T-cell (primary cell): ENCODE data around the gene OR10G8. TPM values are rescaled to one million over a fixed set of nuclear protein-coding genes. Genes with fewer than 3 reads are reported as not detected.
"Not testable (repeated sequence)": the region's sequence is repeated elsewhere in the genome, so short reads cannot be mapped to it uniquely, and the experiment has no call there.

Experiments
- ATAC-seq, 4 experiments: fragments of 200-7000 bp in 3 of 4; fragments of 150-1000 bp in 1 of 4; cut with Tn5 transposase; replicated peaks in 1 of 4; 1 replicate in 3 of 4; 2 replicates in 1 of 4; pipeline ENCODE4 v1.10.0; 2021; ENCODE audit warnings: moderate library complexity in 3 of 4, mild to moderate bottlenecking in 2 of 4, moderate number of reproducible peaks in 1 of 4
- CTCF ChIA-PET, 2 donors: fragments of 300-600 bp; sonication (Branson Sonifier 250); formaldehyde crosslinking; loops; one replicate each; lab custom pipeline; 2022; ENCODE audit warnings: antibody characterized with exemption in 2 of 2; lab: Charles Lee
- POLR2A ChIA-PET, 2 donors: fragments of 300-600 bp; sonication (Branson Sonifier 250); formaldehyde crosslinking; loops; one replicate each; lab custom pipeline; 2022; ENCODE audit warnings: antibody characterized with exemption in 2 of 2; lab: Charles Lee
- DNase-seq, 35 experiments: peaks; one replicate each; pipeline versions ENCODE4 v3.0.0 to v3.0.0-alpha.2; 2013 to 2023
- H3K27ac ChIP-seq: one replicate; pipeline ENCODE4 v1.5.1; 2013; ENCODE audit warnings: low read length
- H3K27me3 ChIP-seq, 2 experiments: replicated peaks in 1 of 2; 1 replicate in 1 of 2; 2 replicates in 1 of 2; pipeline versions ENCODE4 v1.6.1 to v1.7.0; 2013; ENCODE audit warnings: low read length in 1 of 2, mixed read lengths in 1 of 2; ENCODE audit not compliant: control insufficient read depth in 2 of 2, insufficient read depth in 2 of 2; ENCODE audit errors: extremely low read depth in 1 of 2
- H3K36me3 ChIP-seq, 2 donors: 1 replicate in 1 of 2; 2 replicates in 1 of 2; pipeline versions ENCODE4 v1.6.1 to v1.7.0; 2013; ENCODE audit warnings: low read length in 1 of 2; ENCODE audit not compliant: control insufficient read depth in 2 of 2, insufficient read depth in 1 of 2; ENCODE audit errors: extremely low read depth in 1 of 2
- H3K4me1 ChIP-seq, 2 experiments: 1 replicate in 1 of 2; 2 replicates in 1 of 2; pipeline versions ENCODE4 v1.6.1 to v1.7.0; 2013; ENCODE audit warnings: low read length in 2 of 2, mixed read lengths in 1 of 2; ENCODE audit not compliant: insufficient read depth in 2 of 2, control insufficient read depth in 1 of 2; ENCODE audit errors: extremely low read depth in 1 of 2
- H3K4me3 ChIP-seq, 2 donors: 1 replicate in 1 of 2; 2 replicates in 1 of 2; pipeline versions ENCODE4 v1.5.1 to v1.7.0; 2013; ENCODE audit warnings: mild to moderate bottlenecking in 2 of 2, low read length in 1 of 2, moderate library complexity in 1 of 2; ENCODE audit not compliant: control insufficient read depth in 1 of 2; ENCODE audit errors: extremely low read depth in 1 of 2
- H3K9me3 ChIP-seq: 2 replicates; pipeline ENCODE4 v1.7.0; 2013
- H3K27ac Mint-ChIP-seq, 2 donors: one replicate each; pipeline ENCODE4 v1.8.0; 2020 to 2021; ENCODE audit warnings: mild to moderate bottlenecking in 2 of 2, mixed read lengths in 2 of 2
- H3K27me3 Mint-ChIP-seq, 2 donors: one replicate each; pipeline ENCODE4 v1.8.0; 2021 to 2022; ENCODE audit warnings: mixed read lengths in 2 of 2
- H3K36me3 Mint-ChIP-seq: one replicate; pipeline ENCODE4 v1.8.0; 2021; ENCODE audit warnings: mixed read lengths
- H3K4me1 Mint-ChIP-seq, 3 donors: one replicate each; pipeline ENCODE4 v1.8.0; 2020 to 2022; ENCODE audit warnings: mixed read lengths in 3 of 3, mild to moderate bottlenecking in 1 of 3
- H3K4me3 Mint-ChIP-seq, 3 donors: one replicate each; pipeline ENCODE4 v1.8.0; 2020 to 2022; ENCODE audit warnings: mild to moderate bottlenecking in 3 of 3, mixed read lengths in 3 of 3, moderate library complexity in 3 of 3
- H3K9me3 Mint-ChIP-seq, 3 donors: one replicate each; pipeline ENCODE4 v1.8.0; 2020 to 2022; ENCODE audit warnings: mixed read lengths in 3 of 3
- WGBS: methylation state at CpG from one replicate; pipeline ENCODE4 v1.1.5; 2013; ENCODE audit warnings: missing lambda C conversion rate; ENCODE audit not compliant: insufficient coverage; 5-methylcytosine and 5-hydroxymethylcytosine counted together
- total RNA-seq, 35 experiments: library from RNA in 6 of 35; stranded (reverse) in 6 of 35; fragments of 120-200 nt in 1 of 35; gene quantifications; one replicate each; pipeline versions ENCODE4 v1.2.1 to v1.2.4 and lab custom pipeline; 2013 to 2026

The OR10G8 gene
- total RNA-seq (not detected), total RNA-seq (lab: John Stamatoyannopoulos, UW) (0 reads per million in 29 experiments)
- total RNA-seq (2013): not detected

GRCh38 chr11:124026498-124026897 is at the start of gene OR10G8:
OR10G8 (plus strand) TSS chr11:124026798; CDS start chr11:124029623, 2,825 bp downstream.
- POLR2A ChIA-PET: no interaction called here
- CTCF ChIA-PET: no interaction called here
- DNase-seq (no peak), ATAC-seq (no peak)
- Histone ChIP-seq H3K4me1 (no peaks in the 10 kb centered on the region), H3K36me3 (no peaks in the 10 kb centered on the region), H3K4me3 (no peak within 1 kb of the TSS), H3K27me3 (no peaks in the 10 kb centered on the region), H3K9me3 (no peaks in the 10 kb centered on the region), H3K27ac (no peak within 1 kb of the TSS)
- H3K9me3 Mint-ChIP-seq: no peaks in the 10 kb centered on the region
- H3K4me1 Mint-ChIP-seq: no peaks in the 10 kb centered on the region
- H3K36me3 Mint-ChIP-seq: no peaks in the 10 kb centered on the region
- WGBS: no CpG with 5 or more reads among the region's 2 CpGs
- no peak within 1 kb of the TSS for H3K27ac Mint-ChIP-seq
- peaks cover 0 to 2% of the 10 kb centered on the region in 2 donors for H3K27me3 Mint-ChIP-seq
- H3K4me3 Mint-ChIP-seq: no peak within 1 kb of the TSS

- ATAC-seq: no peak
- Histone ChIP-seq H3K27ac (no peak within 1 kb of the TSS), H3K4me3 (no peak within 1 kb of the TSS), H3K4me1 (no peaks in the 10 kb centered on the region), H3K27me3 (peaks cover 0 to 7% of the 10 kb centered on the region in 2 experiments), H3K9me3 (no peaks in the 10 kb centered on the region), H3K36me3 (no peaks in the 10 kb centered on the region)
- peaks cover 2 to 5% of the 10 kb centered on the region in 2 donors for H3K27me3 Mint-ChIP-seq
- CTCF ChIA-PET: no interaction called here
- peaks cover 6 to 13% (median 7%) of the 10 kb centered on the region in 3 donors for H3K9me3 Mint-ChIP-seq
- H3K4me3 Mint-ChIP-seq: no peak within 1 kb of the TSS
- H3K27ac Mint-ChIP-seq: no peak within 1 kb of the TSS
- no peak for DNase-seq
- POLR2A ChIA-PET: no interaction called here
- no peaks in the 10 kb centered on the region for H3K36me3 Mint-ChIP-seq
- no peaks in the 10 kb centered on the region for H3K4me1 Mint-ChIP-seq
These were observed 48.8 kb upstream of the OR10G8 start, which contains the start of gene OR10S1 for GRCh38 chr11:123977731-123978347. OR10S1 (minus strand) TSS chr11:123977781; CDS start chr11:123977664, 117 bp downstream.

GRCh38 chr11:123979311-123979710 is 47.3 kb upstream of the OR10G8 start:
- Histone ChIP-seq H3K4me1 (no peaks in the 10 kb centered on the region), H3K27me3 (peaks cover 0 to 7% of the 10 kb centered on the region in 2 experiments), H3K27ac (no peak overlapping the region), H3K36me3 (no peaks in the 10 kb centered on the region), H3K9me3 (no peaks in the 10 kb centered on the region), H3K4me3 (no peak overlapping the region)
- no peaks in the 10 kb centered on the region for H3K4me1 Mint-ChIP-seq
- no peaks in the 10 kb centered on the region for H3K36me3 Mint-ChIP-seq
- ATAC-seq: no peak
- ChIA-PET CTCF (no interaction called here), POLR2A (no interaction called here)
- no peak overlapping the region for H3K27ac Mint-ChIP-seq
- H3K9me3 Mint-ChIP-seq: peaks cover 9 to 24% (median 14%) of the 10 kb centered on the region in 3 donors
- WGBS: 90% methylated on average over 2 of the region's 5 CpGs
- no peak overlapping the region for H3K4me3 Mint-ChIP-seq
- peaks cover 2 to 11% of the 10 kb centered on the region in 2 donors for H3K27me3 Mint-ChIP-seq
- DNase-seq: no peak

- no peaks in the 10 kb centered on the region for H3K9me3 ChIP-seq
- Mint-ChIP-seq H3K27ac (no peak within 1 kb of the TSS), H3K4me1 (no peaks in the 10 kb centered on the region), H3K36me3 (no peaks in the 10 kb centered on the region), H3K9me3 (no peaks in the 10 kb centered on the region), H3K4me3 (no peak within 1 kb of the TSS), H3K27me3 (no peaks in the 10 kb centered on the region)
- ATAC-seq: no peak
- CTCF ChIA-PET: no interaction called here
- no peak for DNase-seq
- POLR2A ChIA-PET: no interaction called here
- H3K36me3 ChIP-seq: no peaks in the 10 kb centered on the region
- no peaks in the 10 kb centered on the region for H3K27me3 ChIP-seq
- no peak within 1 kb of the TSS for H3K27ac ChIP-seq
- no CpG with 5 or more reads among the region's 1 CpG for WGBS
- H3K4me3 ChIP-seq: no peak within 1 kb of the TSS
- no peaks in the 10 kb centered on the region for H3K4me1 ChIP-seq
These were observed 31.5 kb upstream of the OR10G8 start, which contains the start of gene OR10G6 for GRCh38 chr11:123995119-123995518. OR10G6 (minus strand) TSS chr11:123995161; CDS start chr11:123995161, 0 bp downstream.

- Mint-ChIP-seq H3K27me3 (peaks cover 0 to 10% of the 10 kb centered on the region in 2 donors), H3K4me3 (no peak within 1 kb of the TSS), H3K27ac (no peak within 1 kb of the TSS), H3K4me1 (no peaks in the 10 kb centered on the region), H3K36me3 (no peaks in the 10 kb centered on the region), H3K9me3 (no peaks in the 10 kb centered on the region)
- ATAC-seq (no peak), DNase-seq (no peak)
- no peaks in the 10 kb centered on the region for H3K9me3 ChIP-seq
- POLR2A ChIA-PET: interaction anchor here in 1 of 2 donors (0.5 kb wide), 1 partner anchor 1924 kb away, joined by 7 read pairs; no protein-coding TSS in a partner anchor
- H3K27ac ChIP-seq: no peak within 1 kb of the TSS
- CTCF ChIA-PET: no interaction called here
- no CpG with 5 or more reads among the region's 2 CpGs for WGBS
- H3K4me3 ChIP-seq: no peak within 1 kb of the TSS
- H3K27me3 ChIP-seq: no peaks in the 10 kb centered on the region
- no peaks in the 10 kb centered on the region for H3K36me3 ChIP-seq
- H3K4me1 ChIP-seq: no peaks in the 10 kb centered on the region
These were observed 13.9 kb upstream of the OR10G8 start, which contains the start of gene OR10G4 for GRCh38 chr11:124012697-124013096. OR10G4 (plus strand) TSS chr11:124012997; CDS start chr11:124015575, 2,578 bp downstream.

- DNase-seq, H3K27ac ChIP-seq, H3K4me1 Mint-ChIP-seq, H3K36me3 ChIP-seq, H3K4me3 Mint-ChIP-seq, H3K4me3 ChIP-seq, H3K27me3 ChIP-seq, POLR2A ChIA-PET, H3K4me1 ChIP-seq, CTCF ChIA-PET, ATAC-seq, H3K27ac Mint-ChIP-seq, H3K9me3 ChIP-seq, H3K27me3 Mint-ChIP-seq, H3K9me3 Mint-ChIP-seq, H3K36me3 Mint-ChIP-seq: not testable (repeated sequence)
- WGBS: 17% methylated on average over 1 of the region's 9 CpGs
These were observed 10.8 kb upstream of the OR10G8 start for GRCh38 chr11:124015837-124016236.
